Left lung (tissue), 10 donors: ENCODE results near the gene CLIC6. TPM values are rescaled to one million over a fixed set of nuclear protein-coding genes. Genes with fewer than 3 reads are reported as not detected.

Experiments
- ATAC-seq: fragments of 200-7000 bp; cut with Tn5 transposase; one replicate; pipeline ENCODE4 v1.9.1; 2020; ENCODE audit warnings: moderate library complexity
- DNase-seq, 4 donors: peaks; one replicate each; pipeline ENCODE4 v3.0.0-alpha.2; 2013 to 2020
- H3K27ac ChIP-seq, 2 donors: fragments of 200-600 bp; sonication (generic) in 1 of 2; one replicate each; pipeline versions ENCODE4 v1.5.0 to v1.8.0; 2020 to 2021
- H3K27me3 ChIP-seq, 2 donors: fragments of 200-600 bp; sonication (generic) in 1 of 2; one replicate each; pipeline versions ENCODE4 v1.5.0 to v1.8.0; 2020 to 2021
- H3K36me3 ChIP-seq, 2 donors: fragments of 200-600 bp; sonication (generic) in 1 of 2; one replicate each; pipeline versions ENCODE4 v1.5.0 to v1.8.0; 2020 to 2021
- H3K4me1 ChIP-seq, 2 donors: fragments of 200-600 bp; one replicate each; pipeline ENCODE4 v1.8.0; 2021
- H3K4me3 ChIP-seq, 2 donors: fragments of 200-600 bp; sonication (generic) in 1 of 2; one replicate each; pipeline versions ENCODE4 v1.5.0 to v1.8.0; 2020 to 2021; ENCODE audit warnings: mild to moderate bottlenecking in 1 of 2
- H3K9me3 ChIP-seq, 2 donors: fragments of 200-600 bp; sonication (generic) in 1 of 2; one replicate each; pipeline versions ENCODE4 v1.5.0 to v1.8.0; 2020 to 2021
- CTCF ChIP-seq, 2 donors: fragments of 200-600 bp; sonication (generic) in 1 of 2; IDR thresholded peaks; one replicate each; pipeline versions ENCODE4 v1.5.0 to v1.8.0; 2021; ENCODE audit warnings: antibody characterized with exemption in 2 of 2
- intact Hi-C, 2 donors: fragments of 100-400 bp; cut with DNase I; formaldehyde crosslinking; loops; one replicate each; pipeline versions ENCODE4 v1.11.2 to v1.14.2; 2022
- polyA plus RNA-seq, 6 donors: library from polyadenylated mRNA; unstranded; fragments of 120-200 nt; gene quantifications; one replicate each; pipeline ENCODE4 v1.2.1, GENCODE V29; 2013; ENCODE audit not compliant: insufficient read length in 6 of 6
- total RNA-seq, 2 donors: library from RNA; stranded (reverse); fragmentation: NEBNext Ultra II Directional; extraction: Animal tissue kit (Norgen Biotek cat#: 25700); gene quantifications; one replicate each; pipeline ENCODE4 v1.2.1, GENCODE V29; 2021
- donor health status: DM: no; HTN: yes; CAD: no.
- donor health status: DM: no; HTN: no; CAD: no.

Gene CLIC6
- total and polyA plus RNA-seq, 8 donors = 21.0 to 56.7 (median 41.4) TPM

DNA sequence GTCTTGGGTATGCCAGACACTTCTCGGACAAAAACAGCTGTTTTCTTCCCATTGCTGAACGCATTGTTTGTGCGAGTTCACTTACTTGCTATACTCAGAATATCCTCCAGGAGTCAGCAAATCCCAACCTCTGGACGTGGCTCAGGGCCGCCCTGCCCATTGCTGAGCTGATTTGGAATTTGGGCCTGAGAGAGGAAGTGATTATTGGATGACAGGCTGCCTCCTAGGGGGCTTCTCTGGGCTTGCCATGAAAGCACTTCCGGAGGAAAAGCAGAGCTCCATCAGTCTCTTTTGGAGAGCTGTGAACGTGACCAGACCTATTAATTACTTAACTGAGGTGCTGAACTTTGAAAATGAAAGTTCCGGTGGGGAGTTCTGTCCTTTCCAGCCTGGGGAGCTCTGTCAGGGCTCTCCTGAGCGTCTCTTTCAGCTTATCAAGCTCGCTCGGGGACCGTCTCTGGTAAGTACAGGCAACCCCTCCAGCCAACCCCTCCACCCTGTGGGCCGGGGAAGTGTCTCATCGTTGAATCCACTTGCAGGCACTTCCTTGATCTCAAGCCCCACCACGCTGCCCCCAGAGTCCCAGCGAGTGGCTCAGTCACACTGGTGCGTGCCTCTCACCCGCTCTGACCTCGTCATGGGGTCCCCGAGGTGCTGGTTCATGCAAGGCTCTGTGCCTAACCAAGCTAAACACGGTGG, 76.9 kb downstream of the CLIC6 start:
- peaks cover 0 to 9% of the 10 kb centered on the region in 2 donors for H3K27me3 ChIP-seq
- H3K27ac ChIP-seq = no peak overlapping the region
- ATAC-seq (peak; percentile 98), DNase-seq (peak; percentile 71 to 85 (median 78))
- H3K4me1 ChIP-seq = peaks cover 3 to 6% of the 10 kb centered on the region in 2 donors
- H3K9me3 ChIP-seq = no peaks in the 10 kb centered on the region
- H3K4me3 ChIP-seq = peak overlapping the region in 1 of 2 donors; percentile 24
- intact Hi-C loops = no loop called here
- H3K36me3 ChIP-seq = no peaks in the 10 kb centered on the region
- TF ChIP-seq CTCF (IDR thresholded peaks at IDR 0.05) = peak; percentile 80 to 85

- H3K4me3 ChIP-seq = no peak overlapping the region
- no peaks in the 10 kb centered on the region for H3K27me3 ChIP-seq
- no peak overlapping the region for H3K27ac ChIP-seq
- ATAC-seq = no peak
- peaks cover 3 to 6% of the 10 kb centered on the region in 2 donors for H3K4me1 ChIP-seq
- DNase-seq = no peak
- intact Hi-C loops = no loop called here
- H3K9me3 ChIP-seq = no peaks in the 10 kb centered on the region
- H3K36me3 ChIP-seq = no peaks in the 10 kb centered on the region
- no peak for TF ChIP-seq CTCF (IDR thresholded peaks at IDR 0.05)
Observed at GRCh38 chr21:34748862-34749261, 80.1 kb downstream of the CLIC6 start.

GRCh38 chr21:34754690-34755647, 86.2 kb downstream of the CLIC6 start:
- no peaks in the 10 kb centered on the region for H3K9me3 ChIP-seq
- H3K4me3 ChIP-seq = no peak overlapping the region
- DNase-seq = no peak
- intact Hi-C loops = no loop called here
- no peak for ATAC-seq
- H3K4me1 ChIP-seq = no peaks in the 10 kb centered on the region
- no peak overlapping the region for H3K27ac ChIP-seq
- no peaks in the 10 kb centered on the region for H3K27me3 ChIP-seq
- H3K36me3 ChIP-seq = no peaks in the 10 kb centered on the region
- TF ChIP-seq CTCF (IDR thresholded peaks at IDR 0.05) = no peak

DNA sequence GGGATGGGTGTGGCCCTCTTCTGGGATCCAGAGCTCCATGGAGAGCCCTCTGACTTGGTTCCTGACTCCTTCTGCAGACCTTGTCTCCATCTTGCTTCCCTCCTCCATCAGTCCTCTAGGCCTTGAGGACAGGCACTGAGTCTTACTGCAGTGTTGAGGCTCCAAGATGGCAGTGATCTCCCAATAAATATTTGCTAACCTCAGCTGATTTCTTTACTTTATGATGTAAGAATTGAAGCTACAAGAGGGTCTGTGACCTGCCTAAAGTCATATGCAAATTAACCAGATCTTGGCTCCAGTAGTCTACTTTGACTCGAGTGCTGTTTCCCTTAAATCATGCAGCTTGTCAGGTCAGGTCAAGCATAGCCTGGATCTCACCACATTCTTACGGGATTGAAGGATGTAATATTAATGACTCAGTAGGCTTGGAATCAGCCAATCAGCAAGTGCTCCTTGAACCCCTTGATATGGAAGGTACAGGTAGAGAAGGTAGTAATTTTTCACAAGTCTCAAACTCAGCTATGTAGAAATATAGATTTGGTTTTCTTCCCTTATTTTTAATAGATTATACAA, 93.0 kb downstream of the CLIC6 start:
- intact Hi-C loops = no loop called here
- H3K36me3 ChIP-seq = no peaks in the 10 kb centered on the region

More for the DNA sequence above, 93.0 kb downstream of the CLIC6 start:
- ATAC-seq (peak; percentile 79), DNase-seq (no peak)
- H3K27ac ChIP-seq = no peak overlapping the region
- no peaks in the 10 kb centered on the region for H3K9me3 ChIP-seq
- no peaks in the 10 kb centered on the region for H3K27me3 ChIP-seq
- H3K4me1 ChIP-seq = no peaks in the 10 kb centered on the region
- TF ChIP-seq CTCF (IDR thresholded peaks at IDR 0.05) = no peak
- no peak overlapping the region for H3K4me3 ChIP-seq
